Caki2 (cell line): ENCODE results near the gene ANKH. TPM values are rescaled to one million over a fixed set of nuclear protein-coding genes. Genes with fewer than 3 reads are reported as not detected.

ENCODE experiments used
- DNase-seq: peaks from one replicate; pipeline ENCODE4 v3.0.0-alpha.2; 2015; ENCODE audit warnings: low read depth
- in situ Hi-C: cut with HindIII; loops from 2 replicates; pipeline ENCODE4 v1.10.0; 2016; ENCODE audit warnings: low sequenced_read_pairs, low pct_unique_long_range_greater_than_20kb, mixed read lengths
- total RNA-seq: library from RNA; depleted of rRNA; stranded (reverse); fragments of >200 nt; shearing (Covaris generic); gene quantifications from 2 replicates; pipeline ENCODE4 v1.2.3, GENCODE V29; 2014; ENCODE audit warnings: low replicate concordance

The ANKH gene
- total RNA-seq, 1 experiment from 2014 or later = 16.3 TPM

- in situ Hi-C loops = no loop called here
- DNase-seq = no peak
Measured at GRCh38 chr5:14739538-14739937, 132.0 kb downstream of the ANKH start.

DNA sequence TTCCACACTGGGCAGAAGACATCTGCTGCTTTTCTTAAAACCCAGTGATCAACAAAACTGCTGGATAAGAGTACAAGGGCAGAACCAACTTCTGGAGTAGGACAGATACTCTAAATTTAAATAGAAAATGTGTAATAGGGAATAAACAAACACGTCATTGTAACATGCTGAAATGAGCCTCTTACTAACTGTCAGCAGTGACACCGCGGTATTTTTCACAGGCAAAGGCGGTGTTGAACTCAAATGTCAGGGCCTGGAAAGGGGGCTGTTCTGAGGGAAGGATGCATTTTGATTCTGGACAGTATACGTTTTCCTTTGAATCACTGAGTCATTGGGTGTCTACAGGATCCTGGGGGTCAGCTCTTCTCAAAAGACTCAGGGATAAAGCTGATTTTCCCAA lies 133.5 kb downstream of the ANKH start:
- in situ Hi-C loops = no loop called here

DNA sequence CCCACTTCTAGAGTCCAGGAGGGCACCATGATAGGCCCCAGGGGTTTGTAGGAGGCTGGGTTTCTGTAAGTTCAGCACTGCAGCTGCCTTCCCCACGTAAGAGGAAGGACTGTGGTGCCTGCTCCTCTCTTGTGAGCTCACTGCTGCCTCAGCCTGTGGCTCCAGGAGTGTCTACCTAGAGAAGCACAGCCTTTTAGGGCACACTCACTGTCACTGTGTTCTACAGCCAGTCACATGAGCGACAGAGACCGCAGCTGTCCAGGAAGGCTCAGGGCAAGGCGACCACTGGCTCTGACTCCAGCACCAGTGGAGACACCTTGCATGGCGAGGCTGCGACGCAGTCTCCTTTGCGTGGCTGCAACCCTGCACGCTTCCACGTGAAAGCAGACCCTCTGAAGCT lies 134.3 kb downstream of the ANKH start:
- in situ Hi-C loops = no loop called here
- DNase-seq = no peak

More for the DNA sequence above, 133.5 kb downstream of the ANKH start:
- no peak for DNase-seq

- in situ Hi-C loops = no loop called here
Measured at GRCh38 chr5:14735944-14736343, 135.6 kb downstream of the ANKH start.

DNA sequence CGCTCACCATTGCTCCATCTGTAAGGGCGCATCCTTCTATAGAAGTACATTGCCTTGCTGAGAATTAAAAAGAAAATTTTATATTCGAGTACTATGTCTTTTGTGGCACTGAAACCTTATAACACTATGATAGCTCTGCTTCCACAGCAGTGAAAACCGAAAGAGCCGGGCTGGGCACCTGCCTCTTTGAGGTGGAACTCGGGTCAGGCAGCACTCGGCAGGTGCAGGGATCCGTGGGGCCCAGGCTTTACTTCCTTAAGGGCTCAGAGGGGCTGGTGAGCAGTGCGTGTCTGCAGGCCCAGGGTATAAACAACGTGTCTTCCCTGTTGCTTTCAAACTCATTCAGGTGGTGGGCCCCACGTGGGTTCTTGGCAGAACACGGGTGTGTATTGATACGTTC lies 137.2 kb downstream of the ANKH start:
- in situ Hi-C loops = no loop called here

More at GRCh38 chr5:14735944-14736343, 135.6 kb downstream of the ANKH start:
- no peak for DNase-seq

DNA sequence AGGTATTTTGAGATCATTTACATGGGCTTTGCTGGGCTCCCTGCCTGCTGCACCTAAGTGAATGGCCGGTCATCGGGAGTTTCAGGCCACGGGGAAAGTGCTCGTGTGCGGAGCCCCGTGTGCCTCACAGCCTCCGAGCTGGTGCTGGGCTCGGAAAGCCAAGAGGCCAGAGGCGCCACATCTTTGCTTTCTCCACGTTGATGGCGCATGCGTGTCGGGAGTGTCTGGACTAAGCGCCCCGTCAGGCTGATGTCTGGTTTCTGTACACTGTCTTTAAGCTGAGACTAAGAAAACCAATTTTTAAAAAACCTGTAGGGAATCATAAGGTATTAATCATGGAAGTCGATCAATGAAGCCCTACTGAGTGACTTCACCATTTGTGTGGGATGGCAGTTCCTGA lies 137.9 kb downstream of the ANKH start:
- DNase-seq = no peak
- in situ Hi-C loops = no loop called here

More for the DNA sequence above, 137.2 kb downstream of the ANKH start:
- no peak for DNase-seq

DNA sequence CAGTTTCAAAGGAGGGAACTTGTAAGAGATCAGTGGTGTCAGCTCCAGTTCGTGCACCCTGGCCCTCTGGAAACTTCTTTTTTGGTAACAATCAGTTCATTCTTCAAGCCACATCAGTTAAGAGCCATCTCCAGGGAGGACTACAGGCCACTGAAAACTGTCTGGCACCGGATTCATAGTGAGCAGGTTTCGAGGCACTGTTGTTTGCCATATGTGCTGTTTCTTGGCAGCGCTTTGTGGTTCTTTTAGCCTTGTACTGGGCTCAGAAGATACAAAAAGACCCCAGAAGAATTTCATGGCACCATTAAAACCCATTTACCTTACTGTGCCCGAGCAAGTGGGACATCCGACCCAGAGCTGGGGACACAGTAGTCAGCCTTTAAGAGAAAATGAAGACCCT lies 138.6 kb downstream of the ANKH start:
- in situ Hi-C loops = no loop called here
- no peak for DNase-seq

GRCh38 chr5:14730881-14731280 lies 140.7 kb downstream of the ANKH start:
- in situ Hi-C loops = no loop called here
- DNase-seq = no peak

GRCh38 chr5:14730466-14730865 lies 141.1 kb downstream of the ANKH start:
- no peak for DNase-seq

DNA sequence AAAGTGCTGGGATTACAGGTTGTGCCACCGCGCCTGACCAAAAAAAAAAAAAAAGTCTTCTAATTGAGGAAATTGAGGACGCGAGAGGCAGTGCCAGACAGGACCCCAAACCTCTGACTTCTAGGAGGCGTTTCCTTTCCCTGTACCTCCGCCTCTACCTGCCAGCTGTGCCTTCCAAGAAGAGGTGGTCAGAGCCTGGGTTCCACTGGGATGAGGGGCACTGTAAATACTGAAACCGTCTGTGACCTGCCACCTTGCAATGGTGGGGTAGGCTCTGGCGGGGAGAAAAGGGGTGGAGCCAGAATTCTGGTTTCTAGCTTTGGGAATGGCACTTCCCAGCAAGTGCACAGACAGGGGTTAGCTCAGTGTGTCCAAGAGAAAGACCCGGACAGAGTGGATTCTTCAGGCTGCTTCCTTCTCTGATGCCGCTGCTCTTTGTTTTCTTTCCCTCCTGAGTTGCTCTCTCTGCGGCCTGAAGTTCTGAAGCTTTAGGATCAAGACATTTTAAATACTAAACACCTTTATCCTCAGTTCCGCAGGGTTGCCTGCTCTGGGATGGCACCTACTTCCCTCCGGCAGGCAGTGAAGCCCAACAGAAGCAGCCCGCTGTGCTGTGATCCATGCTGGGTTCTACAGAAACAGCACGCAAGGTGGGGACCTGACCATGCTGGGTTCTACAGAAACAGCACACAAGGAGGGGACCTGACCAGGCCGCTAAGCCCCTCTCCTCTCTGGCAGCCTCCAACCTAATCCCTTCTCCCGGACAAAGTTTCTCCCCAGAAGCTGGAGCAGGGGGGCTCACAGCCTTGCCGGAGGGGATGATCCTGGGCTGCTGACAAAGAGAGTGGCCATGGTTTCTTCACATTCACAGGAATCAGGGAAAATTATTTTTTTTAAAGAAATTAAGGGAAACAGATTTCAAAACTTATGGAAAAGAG lies 141.9 kb downstream of the ANKH start:
- in situ Hi-C loops = no loop called here
- DNase-seq = no peak

More at GRCh38 chr5:14730466-14730865, 141.1 kb downstream of the ANKH start:
- in situ Hi-C loops = no loop called here

- DNase-seq = no peak
- in situ Hi-C loops = no loop called here
Measured at GRCh38 chr5:14728459-14728938, 143.1 kb downstream of the ANKH start.

GRCh38 chr5:14727928-14728458 lies 143.6 kb downstream of the ANKH start:
- in situ Hi-C loops = no loop called here

DNA sequence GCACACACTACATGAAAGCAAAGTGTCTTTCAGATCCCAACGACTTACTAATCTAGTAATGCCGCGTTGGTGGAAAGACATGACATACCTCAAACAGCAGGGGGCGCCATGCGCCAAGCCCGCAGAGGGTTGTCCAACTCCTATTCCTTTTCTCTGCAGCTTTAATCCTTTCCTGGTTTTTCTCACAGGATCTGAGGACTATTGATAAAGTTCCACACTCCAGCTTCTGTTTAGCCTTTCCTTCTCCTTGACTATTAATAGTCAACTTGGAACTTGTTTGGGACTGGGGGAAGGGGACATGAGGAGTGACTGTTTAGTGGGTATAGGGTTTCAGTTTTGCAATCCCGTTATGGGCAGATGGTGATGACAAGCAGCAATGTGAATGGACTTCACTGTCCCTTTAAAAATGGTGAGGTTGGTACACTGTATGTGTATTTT lies 144.1 kb downstream of the ANKH start:
- DNase-seq = peak; percentile 45
- in situ Hi-C loops = no loop called here

More at GRCh38 chr5:14727928-14728458, 143.6 kb downstream of the ANKH start:
- DNase-seq = no peak

GRCh38 chr5:14726066-14726838 lies 145.3 kb downstream of the ANKH start:
- DNase-seq = no peak
- in situ Hi-C loops = no loop called here

DNA sequence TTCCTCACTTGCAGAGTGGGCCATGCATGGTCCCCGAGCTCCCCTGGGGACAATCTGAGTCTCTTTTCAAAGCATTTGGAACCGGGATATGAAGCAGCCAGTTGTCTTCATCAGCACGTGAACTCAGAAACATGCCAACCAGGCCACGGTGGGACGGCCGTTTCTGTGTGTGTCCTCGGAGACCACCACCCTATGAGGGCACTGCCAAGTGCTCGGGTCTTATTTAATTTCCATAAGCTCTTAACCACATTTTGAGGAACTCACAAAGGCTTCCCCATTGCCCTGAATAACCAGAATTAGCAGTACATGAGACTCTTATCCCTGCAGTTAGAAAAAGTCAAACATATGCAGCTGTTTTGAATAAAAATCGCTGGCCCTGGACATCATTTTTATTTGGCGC lies 146.9 kb downstream of the ANKH start:
- DNase-seq = no peak
- in situ Hi-C loops = no loop called here

DNA sequence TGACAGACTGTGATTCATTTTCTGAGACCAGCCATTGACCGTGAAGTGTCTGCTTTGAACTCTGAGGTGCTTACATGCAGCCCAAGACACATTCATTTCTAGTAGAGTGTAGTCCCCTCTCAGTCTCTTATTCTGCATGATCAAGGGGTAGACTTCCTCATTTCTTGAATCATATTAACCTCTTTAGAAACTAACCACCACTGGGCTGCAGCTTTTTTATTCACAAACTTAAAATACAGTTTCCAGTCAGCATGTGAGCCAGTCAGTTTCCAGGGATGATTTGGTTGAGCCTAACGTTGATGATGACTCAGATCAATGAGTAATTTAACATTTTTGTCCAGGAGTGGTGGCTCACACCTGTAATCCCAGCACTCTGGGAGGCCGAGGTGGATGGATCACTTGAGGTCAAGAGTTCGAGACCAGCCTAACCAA lies 147.9 kb downstream of the ANKH start:
- in situ Hi-C loops = no loop called here
- no peak for DNase-seq

DNA sequence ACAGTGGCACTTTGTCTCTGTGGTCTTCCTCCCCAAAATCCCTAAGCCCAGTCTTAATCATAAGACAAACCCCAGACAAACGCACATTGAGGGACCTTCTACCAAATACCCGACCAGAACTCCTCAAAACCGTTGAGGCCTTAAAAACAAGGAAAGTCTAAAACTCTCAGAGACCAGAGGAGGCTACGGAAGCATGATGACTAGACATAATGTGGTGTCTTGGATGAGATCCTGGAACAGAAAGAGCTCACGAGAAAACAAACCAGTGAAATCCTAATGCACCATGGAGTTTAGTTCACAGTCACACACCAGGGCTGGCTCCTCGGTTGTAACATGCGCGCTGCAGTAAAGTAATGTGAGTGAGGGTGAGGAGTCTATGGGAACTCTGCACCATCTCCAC lies 148.7 kb downstream of the ANKH start:
- in situ Hi-C loops = no loop called here
- DNase-seq = no peak

GRCh38 chr5:14721990-14722656 lies 149.5 kb downstream of the ANKH start:
- in situ Hi-C loops = no loop called here
- no peak for DNase-seq
